WTC11 (cell line): Measurements from ENCODE around the gene SH3BP2.

Experiments
- ATF1 ChIP-seq: sonication (generic); formaldehyde crosslinking; IDR thresholded peaks from 2 replicates; pipeline ENCODE4 v1.8.1; 2023; ENCODE audit warnings: mild to moderate bottlenecking, moderate library complexity, missing genetic modification reagents
- CTCF ChIP-seq: fragments of 200-600 bp; IDR thresholded peaks from 2 replicates; pipeline ENCODE4 v1.8.0; 2022; ENCODE audit warnings: antibody characterized with exemption
- FOXJ3 ChIP-seq: sonication (generic); formaldehyde crosslinking; IDR thresholded peaks from 2 replicates; pipeline ENCODE4 v1.9.0; 2021; ENCODE audit warnings: missing genetic modification reagents, mild to moderate bottlenecking, borderline replicate concordance
- MAX ChIP-seq: sonication (generic); formaldehyde crosslinking; IDR thresholded peaks from 2 replicates; pipeline ENCODE4 v1.8.0; 2022; ENCODE audit warnings: mild to moderate bottlenecking, missing genetic modification reagents

- no peak for TF ChIP-seq MAX (CRISPR knock-in tag)
- no peak for TF ChIP-seq CTCF
- TF ChIP-seq FOXJ3: no peak
- no peak for TF ChIP-seq ATF1 (CRISPR knock-in tag)
Measured at GRCh38 chr4:2868877-2869487, 76.1 kb downstream of the SH3BP2 start.
